ENCODE data around the gene C5orf47. TPM values are rescaled to one million over a fixed set of nuclear protein-coding genes. Genes with fewer than 3 reads are reported as not detected.

Gene C5orf47
- total and polyA plus RNA-seq, 10 donors = 0.13 to 0.43 (median 0.22) TPM; not detected in 5

DNA sequence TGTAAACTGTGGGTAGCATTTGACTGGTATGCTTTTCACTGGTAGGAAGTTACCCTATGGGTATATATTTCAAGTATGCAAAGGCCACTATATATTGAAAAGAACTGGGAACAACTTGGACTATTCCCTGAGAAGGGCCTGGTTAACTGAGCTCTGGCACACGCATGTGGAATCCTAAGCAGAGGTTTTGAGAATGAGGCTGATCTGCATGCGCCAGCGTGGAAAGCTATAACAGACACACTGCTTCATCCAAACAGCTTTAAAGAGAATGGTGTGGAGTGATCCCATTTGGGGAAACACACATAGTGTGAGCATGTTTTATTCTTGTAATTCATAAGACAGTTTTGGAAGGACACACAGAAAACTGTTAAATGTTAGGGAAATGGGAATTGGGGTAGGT, 64.9 kb downstream of the C5orf47 start:
- no peaks in the 10 kb centered on the region for H3K4me1 ChIP-seq
- 86 to 95% (median 91%) methylated on average over 3 of the region's 3 CpGs for WGBS, 5 donors
- no peak overlapping the region for H3K4me3 ChIP-seq
- H3K27ac ChIP-seq = no peak overlapping the region
- intact Hi-C loops (cut with DNase I; ENCODE audit: low total_unique reads) = no loop called here
- no peaks in the 10 kb centered on the region for H3K9me3 ChIP-seq
- peaks cover 0 to 20% (median 0%) of the 10 kb centered on the region in 7 donors for H3K27me3 ChIP-seq (replicated peaks in 1 of 7)
- TF ChIP-seq CTCF (IDR thresholded peaks at IDR 0.05 in 8 of 11, conservative IDR thresholded peaks at IDR 0.05 in 3 of 11) (no peak), POLR2AphosphoS5 (IDR thresholded peaks at IDR 0.05) (no peak), POLR2A (IDR thresholded peaks at IDR 0.05) (no peak)
- no peaks in the 10 kb centered on the region for H3K36me3 ChIP-seq
- no peak for DNase-seq

Other genes starting within 250 kb of the C5orf47 start
- gene CPEB4, start 100.8 kb upstream of the C5orf47 start, total RNA-seq = 100 to 1,000 TPM in 2 of 7 donors, 10 to 100 TPM in 5; 65.5 to 107 (median 88.3) TPM
- 1 to 10 TPM; 2.3 to 7.3 (median 2.9) TPM for gene CPEB4, start 100.8 kb upstream of the C5orf47 start, polyA plus RNA-seq
- gene NSG2, start 56.5 kb downstream of the C5orf47 start, total RNA-seq = under 1 TPM in 2 of 7 donors, not detected in 5; 0.41 to 0.60 TPM
- not detected for gene NSG2, start 56.5 kb downstream of the C5orf47 start, polyA plus RNA-seq

Data from spleen (tissue), 11 donors.